Measurements from ENCODE around the gene RAPGEF4.
A peak's percentile ranks its signal among the peaks of the same experiment; 100 is the strongest.

The RAPGEF4 gene

DNA sequence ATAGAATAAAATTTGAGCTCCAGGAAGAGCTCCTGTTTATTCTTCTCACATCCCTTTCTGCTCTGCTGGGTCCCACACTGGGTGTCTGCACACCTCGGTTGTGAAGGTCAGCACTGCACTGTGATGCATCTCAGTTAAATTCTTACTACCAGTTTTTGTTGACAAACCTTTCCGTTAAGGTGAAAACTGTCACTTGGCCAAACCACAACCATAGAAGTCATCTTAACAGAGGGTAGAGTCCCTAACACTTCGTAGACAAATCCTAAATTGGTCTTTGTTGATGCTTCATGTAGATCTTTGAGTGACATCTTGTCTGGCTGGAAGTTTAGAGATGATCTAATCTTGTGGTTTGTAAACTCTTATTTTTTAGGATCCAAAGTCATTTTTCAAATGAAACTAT lies 172.6 kb downstream of the RAPGEF4 start:
- no peak for DNase-seq (ENCODE audit: low spot score)

DNA sequence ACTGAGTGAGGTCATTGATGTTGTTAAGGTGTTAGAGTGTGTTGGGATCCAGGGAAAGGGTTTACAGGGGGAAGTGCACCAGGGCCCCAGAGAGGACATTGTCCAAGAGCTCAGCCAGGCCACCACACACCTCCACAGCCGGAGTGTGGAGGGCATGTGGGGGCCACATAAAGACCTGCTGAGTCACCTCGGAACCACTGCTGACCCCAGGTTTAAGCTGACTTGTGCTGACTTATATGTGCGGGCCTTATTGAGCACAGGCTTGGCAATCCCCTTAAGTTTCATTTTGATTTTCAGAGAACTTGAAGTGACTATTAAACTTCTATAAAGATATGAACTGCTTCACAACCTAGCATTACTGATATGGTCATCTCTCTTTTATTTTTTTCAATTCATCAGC lies 173.8 kb downstream of the RAPGEF4 start:
- DNase-seq (ENCODE audit: low spot score) = no peak

DNA sequence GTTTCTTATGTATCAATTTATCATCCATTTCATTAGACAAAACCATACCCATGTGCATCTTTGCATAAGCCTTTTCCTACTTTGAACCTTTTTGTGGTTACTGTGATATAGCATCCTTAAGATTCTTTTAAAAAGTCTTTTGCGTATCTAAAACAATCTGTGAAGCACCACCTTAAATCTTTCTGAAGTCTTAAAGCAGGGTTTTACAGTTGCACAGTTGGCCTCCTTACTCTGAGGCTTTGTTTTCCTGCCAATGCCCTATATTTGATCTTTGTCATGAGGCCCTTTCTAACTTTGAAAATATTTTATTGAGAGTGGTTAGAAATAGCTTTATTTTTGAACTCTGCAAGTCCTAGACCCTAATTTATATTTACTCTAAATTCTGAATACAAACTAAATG lies 176.6 kb downstream of the RAPGEF4 start:
- no peak for DNase-seq (ENCODE audit: low spot score)

DNA sequence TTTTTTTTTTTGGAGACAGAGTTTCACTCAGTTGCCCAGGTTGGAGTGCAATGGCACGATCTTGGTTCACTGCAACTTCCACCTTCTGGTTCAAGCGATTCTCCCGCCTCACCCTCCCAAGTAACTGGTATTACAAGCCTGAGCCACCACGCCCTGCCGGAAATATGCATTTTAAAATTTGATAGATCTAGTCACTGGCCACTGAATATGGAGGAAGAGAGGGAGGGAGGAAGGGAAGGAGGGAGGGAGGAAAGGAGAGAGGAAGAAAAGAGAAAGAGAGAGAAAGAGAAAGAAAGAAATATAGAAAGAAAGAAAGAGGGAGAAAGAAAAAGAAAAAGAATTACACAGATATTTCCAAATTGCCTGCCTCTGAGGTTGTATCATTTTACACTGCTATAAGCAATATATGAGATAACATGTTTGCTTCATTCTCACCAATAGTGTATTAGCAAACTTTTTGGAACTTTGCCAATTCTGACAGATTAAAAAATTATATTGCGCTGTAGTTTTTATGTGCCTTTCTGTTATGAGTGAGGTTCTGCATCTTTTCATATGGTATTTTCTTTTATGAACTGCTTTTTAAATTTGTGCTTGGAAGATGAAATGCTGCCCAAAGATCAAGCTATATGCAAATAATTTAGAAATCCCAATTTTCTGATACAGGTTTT lies 178.8 kb downstream of the RAPGEF4 start:
- no peak for DNase-seq (ENCODE audit: low spot score)

DNA sequence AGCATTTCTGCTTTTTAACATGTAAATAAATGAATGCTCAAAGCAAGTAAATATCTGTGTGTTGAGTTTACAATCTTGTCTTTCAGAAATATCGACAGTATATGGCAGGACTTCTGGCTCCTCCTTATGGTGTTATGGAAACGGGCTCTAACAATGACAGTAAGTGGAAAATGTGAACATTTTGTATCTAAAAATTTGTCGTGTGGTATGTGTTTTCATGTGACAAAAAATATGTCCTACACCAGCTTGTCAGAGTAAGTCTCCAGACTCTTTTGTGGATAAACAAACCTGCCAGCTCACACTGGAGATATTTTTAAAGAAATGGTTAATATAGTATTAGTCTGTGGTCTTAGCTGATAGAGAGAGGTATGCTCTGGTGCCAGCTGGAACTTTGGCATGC lies 182.1 kb downstream of the RAPGEF4 start:
- DNase-seq (ENCODE audit: low spot score) = no peak

DNA sequence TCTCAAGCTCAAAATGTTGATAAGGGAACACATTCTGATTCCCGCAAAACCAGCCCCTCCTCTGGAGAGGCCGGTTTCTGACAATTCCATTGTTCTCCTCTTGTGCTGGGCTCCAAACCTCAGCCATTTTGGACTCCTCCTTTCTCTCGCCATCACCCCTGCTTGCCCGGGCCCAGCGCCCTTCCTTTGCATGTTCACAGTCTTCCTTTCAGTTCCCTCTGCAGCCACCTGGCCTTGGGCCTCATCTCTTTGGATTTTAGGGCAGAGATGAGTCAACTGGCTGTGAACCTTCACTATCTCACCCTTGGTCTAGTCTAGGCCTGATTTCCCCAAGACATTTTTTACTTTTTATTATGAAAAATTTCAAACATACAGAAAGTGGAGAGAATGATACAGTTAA lies 184.1 kb downstream of the RAPGEF4 start:
- DNase-seq (ENCODE audit: low spot score) = no peak

DNA sequence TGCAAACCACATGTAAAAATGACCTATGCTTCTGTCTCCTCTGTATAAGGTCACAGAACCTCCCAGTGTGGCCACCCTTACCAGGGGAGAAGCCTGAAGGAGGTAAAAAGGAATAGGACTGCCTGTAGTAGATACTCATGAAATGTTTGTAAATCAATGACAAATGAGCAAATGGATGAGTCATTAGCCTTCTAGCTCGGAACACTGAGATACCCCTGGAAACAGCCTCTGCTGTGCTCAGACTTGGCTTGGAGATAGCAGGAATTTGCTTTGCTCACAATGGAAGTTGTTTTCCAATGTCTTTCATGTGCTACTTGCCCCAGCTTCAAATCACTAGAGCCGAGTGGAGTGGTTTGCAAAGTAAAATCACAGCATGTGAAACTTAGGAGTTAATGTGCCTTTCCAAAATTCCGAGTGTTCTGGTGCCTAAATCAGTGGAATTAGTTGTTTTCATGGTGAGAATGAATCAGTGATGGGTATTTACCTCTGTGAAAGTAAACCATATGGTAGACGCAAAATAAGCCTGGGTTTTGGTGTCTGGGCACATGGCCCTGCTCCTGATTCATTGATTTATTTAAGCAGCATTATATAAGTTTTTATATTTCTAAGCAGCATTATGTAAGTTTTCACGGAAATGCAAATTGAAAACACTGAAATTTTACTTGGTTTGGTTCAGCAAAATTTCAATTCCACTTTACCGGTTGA lies 186.0 kb downstream of the RAPGEF4 start:
- peak; percentile 28 for DNase-seq (ENCODE audit: low spot score)

DNA sequence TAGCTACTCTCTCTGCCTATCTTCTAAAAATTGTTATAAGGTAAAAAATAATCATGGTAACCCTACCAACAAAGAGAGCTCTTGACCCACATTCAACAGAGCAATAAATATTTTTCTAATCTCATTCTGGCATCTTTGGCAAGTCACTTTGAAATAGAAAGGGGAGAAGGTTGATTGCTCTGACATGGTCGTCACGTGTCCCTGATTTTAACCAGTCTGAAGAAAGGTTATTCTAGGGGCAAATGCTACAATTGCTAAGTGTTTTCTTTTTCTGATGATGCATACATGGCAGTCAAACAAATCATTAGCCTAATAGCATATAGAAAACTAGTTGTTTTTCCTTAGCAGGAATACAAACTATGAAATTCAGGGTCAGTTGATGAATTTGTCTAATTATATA lies 186.7 kb downstream of the RAPGEF4 start:
- no peak for DNase-seq (ENCODE audit: low spot score)

DNA sequence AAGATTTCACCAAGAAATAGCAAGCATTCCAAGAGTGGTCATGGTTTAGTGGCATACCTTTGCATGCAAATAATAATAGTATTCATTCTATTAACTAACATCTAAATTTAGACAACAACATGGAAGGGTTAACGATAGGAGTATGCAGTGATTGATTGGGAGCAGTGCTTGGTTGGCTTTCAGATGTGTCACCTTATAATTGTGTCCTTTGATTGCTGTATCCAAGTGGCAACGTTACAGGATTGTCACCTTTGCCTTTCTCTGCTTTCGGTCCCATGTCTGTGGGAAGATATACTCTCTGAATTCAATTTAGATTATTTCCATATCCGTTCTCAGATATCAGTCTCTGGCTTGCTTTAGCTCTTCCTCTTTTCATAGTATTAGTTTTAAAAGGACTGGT lies 187.2 kb downstream of the RAPGEF4 start:
- DNase-seq (ENCODE audit: low spot score) = no peak

DNA sequence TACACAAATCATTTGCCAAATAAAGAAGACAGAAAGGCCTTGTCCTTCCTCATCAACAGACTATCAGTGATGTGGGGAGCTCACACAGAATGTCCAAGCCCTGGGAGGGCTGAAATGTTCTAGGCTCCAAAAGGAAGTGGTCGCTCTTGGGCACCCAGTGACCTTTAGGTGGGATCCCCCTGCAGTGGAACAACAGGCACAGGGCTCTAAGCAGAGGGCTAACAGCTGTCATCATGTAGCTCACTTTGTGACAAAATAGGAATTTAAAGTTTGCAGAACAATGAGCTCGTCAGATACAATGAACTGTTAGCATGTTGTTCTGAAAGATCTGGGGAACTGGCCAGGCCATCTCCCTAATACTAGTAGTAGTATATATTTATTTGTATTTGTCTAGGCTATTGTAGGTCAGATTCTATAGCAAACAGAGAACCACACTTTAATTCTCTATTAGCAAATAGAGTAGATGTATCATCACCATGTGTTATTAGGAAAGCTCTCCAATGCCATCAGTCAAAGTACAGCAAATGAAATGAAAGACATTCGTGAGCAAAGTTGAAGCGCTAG lies 188.5 kb downstream of the RAPGEF4 start:
- DNase-seq (ENCODE audit: low spot score) = no peak

DNA sequence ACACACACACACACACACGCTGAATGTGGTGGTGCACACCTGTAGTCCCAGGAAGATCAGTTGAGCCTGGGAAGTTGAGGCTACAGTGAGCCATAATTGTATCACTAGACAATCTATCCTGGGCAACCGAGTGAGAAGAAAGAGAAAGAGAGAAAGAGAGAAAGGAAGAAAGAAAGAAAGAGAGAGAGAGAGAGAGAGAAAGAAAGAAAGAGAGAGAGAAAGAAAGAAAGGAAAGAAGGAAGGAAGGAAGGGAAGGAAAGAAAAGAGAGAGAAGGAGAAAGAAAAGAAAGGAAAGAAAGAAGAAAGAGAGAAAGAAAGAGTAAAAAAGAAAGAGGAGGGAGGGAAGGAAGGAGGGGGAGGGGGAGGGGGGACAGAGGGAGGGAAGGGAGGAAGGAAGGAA lies 190.0 kb downstream of the RAPGEF4 start:
- DNase-seq (ENCODE audit: low spot score) = no peak

DNA sequence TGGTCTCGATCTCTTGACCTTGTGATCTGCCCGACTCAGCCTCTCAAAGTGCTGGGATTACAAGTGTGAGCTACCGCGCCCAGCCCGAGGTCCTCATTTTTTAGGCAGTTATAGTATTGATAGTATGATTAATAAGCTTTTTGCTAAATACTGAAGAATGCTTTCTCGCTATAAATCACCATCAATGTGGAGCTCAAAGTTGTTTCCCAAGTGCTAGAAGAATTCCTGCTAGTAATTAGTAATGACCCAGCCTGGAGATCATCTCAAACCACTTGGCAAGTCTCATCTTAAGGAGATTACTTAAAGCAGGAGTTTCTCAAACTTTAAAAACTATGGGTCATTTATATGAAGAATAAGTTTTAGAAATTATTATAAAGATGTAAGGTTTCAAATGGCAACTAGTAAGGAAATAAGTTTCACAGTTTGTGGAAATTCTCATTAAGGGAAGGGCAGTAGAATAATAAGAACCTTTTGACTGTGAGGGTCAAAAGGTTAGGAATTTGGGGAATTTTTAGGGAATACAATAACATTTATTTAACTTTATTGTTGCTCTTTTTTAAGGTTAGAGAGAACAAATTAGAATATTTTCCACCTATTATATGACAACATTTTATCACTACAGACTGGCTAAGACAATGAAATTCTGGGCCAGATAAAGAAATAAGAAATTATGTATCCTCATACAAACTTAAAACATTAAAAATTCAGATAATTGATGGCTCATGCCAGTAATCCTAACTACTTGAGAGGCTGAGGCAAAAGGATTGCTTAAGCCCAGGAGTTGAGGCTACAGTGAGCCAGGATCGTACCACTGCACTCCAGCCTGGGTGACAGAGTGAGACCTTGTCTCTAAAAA lies 191.4 kb downstream of the RAPGEF4 start:
- DNase-seq (ENCODE audit: low spot score) = no peak

DNA sequence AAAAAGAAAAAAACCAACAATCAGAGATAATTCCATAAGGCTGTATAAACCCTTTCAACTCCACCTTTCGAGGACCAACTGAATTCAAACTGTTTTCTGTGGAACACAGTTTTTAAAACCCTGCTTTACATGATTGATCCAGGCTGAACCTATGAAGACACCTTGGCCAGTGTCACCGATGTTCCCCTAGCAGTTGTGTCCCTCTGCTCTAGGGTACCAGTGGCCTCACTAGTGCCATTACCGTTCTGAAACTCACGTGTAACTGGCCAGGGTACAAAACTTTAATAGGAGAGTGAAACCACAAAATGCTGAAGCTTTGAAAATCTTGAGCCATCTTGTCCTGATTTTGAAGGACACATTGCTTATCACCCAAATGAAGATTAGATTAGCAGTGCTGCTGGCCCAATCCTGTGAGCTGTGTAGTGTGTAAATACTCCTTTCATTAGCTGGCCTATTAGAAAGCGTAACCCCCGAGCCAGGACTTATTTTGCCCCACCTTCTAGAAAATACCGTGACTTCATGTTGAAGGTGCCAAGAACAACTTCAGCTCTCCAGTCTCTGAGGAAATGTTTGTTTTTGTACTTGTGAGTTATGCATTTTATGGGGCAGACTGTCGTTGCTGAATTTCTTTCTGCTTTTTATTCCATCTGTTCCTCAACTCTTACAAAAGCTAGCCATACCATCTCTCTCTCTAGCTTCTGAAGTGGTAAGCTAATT lies 192.2 kb downstream of the RAPGEF4 start:
- peak; percentile 21 for DNase-seq (ENCODE audit: low spot score)

DNA sequence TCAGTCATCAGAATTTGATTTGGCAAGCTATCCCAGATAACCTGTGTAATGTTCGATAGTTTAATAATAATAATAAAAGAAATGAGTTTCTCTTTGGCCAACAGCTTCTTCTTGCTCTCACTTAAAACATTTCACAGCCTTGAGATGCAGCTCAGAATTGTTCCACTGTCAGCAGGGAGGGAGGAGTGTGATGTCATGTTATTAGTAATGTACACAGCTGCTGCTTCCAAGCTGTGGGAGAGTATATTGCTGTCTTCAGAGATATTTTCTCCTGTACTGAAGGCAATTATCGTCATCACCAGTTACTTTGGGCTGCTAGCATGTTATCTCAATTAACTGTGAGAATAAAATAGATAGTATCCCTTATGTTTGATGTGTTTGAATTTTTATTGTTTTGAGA lies 193.1 kb downstream of the RAPGEF4 start:
- peak; percentile 22 for DNase-seq (ENCODE audit: low spot score)

DNA sequence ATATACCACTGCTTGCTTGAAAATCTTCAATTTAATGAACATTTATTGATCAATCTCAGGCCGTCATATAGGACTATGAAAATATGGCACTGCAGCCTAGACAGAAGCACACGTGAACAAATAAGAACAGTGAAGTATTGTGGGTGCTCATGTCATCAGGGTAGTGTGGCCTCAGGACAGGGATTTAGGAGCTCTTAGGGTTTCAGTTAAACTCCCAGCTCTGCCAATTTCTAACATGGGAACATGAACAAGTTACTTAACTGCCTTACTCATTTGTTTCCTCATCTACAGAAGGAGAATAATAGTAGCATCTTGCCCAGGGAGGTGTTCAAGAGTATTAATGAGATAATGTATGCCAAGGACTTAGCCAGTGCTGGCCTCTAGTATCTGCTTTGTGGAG lies 194.0 kb downstream of the RAPGEF4 start:
- no peak for DNase-seq (ENCODE audit: low spot score)

DNA sequence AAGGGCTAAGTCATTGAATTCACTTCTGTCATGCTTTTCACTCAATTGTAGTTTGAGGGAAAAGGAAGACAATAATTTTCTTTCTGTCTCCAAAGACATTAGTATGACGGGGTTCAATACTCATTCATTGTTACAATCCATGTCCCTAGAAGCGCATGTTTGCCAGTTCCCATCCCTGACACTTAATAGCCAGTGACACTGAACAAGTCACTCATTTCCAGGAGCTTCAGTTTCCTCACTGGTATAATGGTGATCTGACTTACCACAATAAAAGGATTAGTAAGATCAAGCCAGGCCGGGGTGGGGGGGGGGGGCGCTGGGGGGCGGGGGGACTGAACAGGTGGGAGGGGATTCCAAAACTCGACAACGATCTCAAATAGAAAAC lies 195.2 kb downstream of the RAPGEF4 start:
- DNase-seq (ENCODE audit: low spot score) = no peak

DNA sequence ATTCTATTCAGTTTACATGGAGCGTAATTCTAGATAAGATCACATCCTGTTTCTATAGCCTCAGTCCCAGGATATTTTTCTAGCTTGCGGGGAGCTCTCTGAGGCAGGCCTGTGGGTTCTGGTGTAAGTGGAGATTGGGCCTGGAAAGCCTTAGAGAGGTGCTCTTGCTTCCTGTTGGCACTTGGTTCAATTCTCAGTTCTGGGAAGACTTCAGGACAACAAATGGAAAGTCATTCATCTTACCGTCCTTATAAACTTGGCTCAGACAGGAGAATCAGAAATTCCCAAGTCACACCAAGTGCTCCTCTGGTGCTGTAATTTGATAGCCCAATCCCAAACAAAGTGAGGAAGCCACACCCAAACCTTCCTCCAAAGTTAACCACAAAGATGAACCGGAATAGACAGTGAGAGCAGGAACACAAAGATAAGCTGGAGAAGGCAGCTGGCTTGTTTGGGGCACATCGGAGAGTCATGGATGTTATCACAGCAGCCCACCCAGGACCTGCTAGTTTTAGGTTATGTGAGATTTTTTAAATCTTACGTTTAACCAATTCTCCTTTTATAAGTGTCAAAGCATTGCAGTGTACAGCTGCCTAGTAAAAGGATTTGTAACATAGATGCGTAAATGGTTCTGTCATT lies 195.7 kb downstream of the RAPGEF4 start:
- no peak for DNase-seq (ENCODE audit: low spot score)

DNA sequence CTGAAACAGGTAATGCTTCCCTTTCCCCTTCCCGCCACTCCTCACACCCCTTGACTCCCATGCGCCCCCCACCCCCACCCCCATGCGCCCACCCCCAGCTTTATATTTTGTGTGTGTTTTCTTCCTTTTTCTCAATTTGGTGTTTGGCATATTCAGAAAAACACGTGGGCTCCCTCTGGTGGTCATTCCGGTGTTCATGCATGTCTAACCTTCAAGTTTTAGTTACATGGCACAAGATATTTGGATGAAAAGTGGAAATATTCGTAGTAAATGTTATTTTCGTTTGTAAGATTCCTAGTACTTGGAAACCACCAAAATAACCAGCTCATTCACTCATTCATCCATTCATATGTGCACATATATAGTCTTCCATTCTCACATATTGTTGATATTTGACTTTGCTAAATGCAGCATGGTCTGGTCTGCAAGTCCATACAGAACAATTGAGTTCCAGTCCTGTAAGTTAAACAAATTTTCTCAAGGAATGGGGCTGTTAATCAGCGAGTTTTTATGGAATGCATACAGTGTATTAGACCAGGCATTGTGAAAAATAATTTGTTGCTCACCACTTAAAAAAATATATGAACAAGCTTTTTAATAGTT lies 196.4 kb downstream of the RAPGEF4 start:
- no peak for DNase-seq (ENCODE audit: low spot score)

DNA sequence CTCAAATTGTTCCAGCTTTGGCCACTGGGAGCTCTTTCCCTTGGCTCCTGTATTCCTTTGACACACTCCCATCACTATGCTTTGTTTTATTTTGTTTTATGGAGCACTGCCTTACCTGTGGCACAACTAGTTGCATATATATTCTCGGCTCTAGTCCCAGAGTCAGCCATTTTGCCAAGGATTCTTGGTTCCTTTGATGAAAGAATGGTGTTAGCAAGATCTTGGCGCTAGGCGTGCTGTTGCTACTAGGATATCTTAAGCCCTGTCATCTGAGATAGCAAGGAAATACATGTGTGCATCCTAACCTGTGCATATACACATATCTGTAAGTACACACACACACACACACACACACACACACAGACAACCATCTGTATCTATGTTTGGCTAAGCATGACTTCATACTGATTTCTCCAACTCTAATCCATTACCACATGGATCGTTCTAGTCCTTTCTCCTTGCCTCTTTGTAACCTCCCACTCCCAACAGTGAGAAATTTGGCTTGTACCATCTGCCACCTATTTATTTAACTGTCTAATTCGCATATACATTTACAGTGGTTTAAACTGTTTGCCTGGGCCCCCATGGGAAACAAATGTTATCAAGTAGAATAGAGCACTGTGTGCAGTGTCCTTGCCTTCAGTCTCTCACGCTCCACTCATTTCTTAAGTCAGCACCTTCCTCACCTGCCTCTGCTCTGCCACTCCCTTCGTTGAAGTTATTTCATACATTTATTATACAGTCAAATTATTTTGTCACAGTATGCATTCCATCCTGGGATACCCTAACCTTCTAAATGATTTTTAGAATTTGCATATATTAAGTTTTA lies 202.5 kb downstream of the RAPGEF4 start:
- no peak for DNase-seq (ENCODE audit: low spot score)

DNA sequence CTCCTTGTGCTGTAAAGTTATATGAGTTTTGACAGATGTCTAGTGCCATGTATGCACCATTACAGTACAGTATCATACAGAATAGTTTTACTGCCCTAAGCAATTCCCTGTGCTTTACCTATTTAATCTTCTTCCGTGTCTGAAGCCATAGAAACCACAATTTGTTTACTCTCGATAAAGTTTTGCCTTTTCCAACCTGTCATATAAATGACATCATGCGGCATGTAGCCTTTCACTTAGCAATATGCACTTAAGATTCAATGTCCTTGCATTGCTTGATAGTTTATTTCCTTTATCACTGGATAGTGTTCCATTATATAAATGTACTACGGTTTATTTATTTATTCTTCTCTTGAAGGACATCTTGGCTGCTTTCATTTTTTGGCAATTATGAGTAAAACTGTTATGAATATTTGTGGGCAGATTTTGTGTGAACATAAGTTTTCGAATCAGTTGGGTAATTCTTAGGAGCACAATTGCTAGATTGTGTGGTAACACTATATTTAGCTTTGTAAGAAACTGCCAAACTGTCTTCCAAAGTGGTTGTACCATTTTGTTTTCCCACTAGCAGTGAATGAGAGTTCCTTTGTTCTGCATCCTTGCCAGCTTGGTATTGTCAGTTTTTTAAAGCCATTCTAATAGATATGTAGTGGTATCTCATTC lies 203.2 kb downstream of the RAPGEF4 start:
- no peak for DNase-seq (ENCODE audit: low spot score)
